ENCODE data around the gene SLAMF9.

DNA sequence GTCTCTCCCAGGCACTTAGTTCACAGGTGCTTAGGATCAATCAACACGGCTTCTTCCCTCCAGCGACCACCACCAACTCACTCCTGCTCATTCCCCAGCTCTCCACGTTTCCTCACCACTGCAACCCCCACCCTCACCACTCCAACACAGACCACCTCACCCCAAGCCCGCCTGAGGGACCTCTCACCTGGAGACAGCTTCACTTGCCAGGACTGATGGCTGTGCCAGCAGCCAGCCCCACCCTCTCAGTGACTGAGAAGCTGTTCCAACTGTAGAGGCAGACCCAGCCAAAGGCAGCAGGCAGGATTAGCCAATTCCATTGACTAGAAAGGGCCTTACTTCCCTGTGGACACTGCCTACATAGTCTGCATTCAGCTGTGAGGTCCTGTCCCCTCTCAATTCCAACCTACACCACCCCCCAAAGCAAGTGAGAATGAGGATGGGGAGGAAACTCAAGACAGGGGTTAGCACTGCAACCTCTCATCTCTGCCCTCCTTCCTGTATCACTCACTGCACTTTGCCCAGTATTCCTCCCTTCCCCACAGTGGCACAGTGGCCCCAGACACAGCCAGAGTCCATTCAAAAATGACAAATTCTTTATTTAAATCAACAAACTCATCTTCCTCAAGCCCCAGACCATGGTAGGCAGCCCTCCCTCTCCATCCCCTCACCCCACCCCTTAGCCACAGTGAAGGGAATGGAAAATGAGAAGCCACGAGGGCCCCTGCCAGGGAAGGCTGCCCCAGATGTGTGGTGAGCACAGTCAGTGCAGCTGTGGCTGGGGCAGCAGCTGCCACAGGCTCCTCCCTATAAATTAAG, 36.3 kb downstream of the SLAMF9 start:
- TF ChIP-seq, protein P1, sequence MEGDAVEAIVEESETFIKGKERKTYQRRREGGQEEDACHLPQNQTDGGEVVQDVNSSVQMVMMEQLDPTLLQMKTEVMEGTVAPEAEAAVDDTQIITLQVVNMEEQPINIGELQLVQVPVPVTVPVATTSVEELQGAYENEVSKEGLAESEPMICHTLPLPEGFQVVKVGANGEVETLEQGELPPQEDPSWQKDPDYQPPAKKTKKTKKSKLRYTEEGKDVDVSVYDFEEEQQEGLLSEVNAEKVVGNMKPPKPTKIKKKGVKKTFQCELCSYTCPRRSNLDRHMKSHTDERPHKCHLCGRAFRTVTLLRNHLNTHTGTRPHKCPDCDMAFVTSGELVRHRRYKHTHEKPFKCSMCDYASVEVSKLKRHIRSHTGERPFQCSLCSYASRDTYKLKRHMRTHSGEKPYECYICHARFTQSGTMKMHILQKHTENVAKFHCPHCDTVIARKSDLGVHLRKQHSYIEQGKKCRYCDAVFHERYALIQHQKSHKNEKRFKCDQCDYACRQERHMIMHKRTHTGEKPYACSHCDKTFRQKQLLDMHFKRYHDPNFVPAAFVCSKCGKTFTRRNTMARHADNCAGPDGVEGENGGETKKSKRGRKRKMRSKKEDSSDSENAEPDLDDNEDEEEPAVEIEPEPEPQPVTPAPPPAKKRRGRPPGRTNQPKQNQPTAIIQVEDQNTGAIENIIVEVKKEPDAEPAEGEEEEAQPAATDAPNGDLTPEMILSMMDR (IDR thresholded peaks at IDR 0.05; ENCODE audit: control extremely low read depth in 1 of 3, insufficient read depth in 1 of 3, low read depth in 1 of 3, low read length in 3 of 3): no peak
- TF ChIP-seq EZH2 (IDR thresholded peaks at IDR 0.05; ENCODE audit: low read depth, low read length, severe bottlenecking) (no peak), EP300 (IDR thresholded peaks at IDR 0.05; ENCODE audit: borderline replicate concordance in 1 of 2, low read depth in 2 of 2, low read length in 2 of 2) (no peak), TEAD4 (IDR thresholded peaks at IDR 0.05; ENCODE audit: low read depth, low read length) (no peak), SP4 (IDR thresholded peaks at IDR 0.05; ENCODE audit: low read length) (no peak), TAF1 (IDR thresholded peaks at IDR 0.05; ENCODE audit: low read depth, low read length) (no peak), KDM5A (IDR thresholded peaks at IDR 0.05; ENCODE audit: low read length) (no peak), CREB1 (IDR thresholded peaks at IDR 0.05) (no peak), YY1 (IDR thresholded peaks at IDR 0.05; ENCODE audit: low read depth, low read length) (no peak), NRF1 (IDR thresholded peaks at IDR 0.05; ENCODE audit: low read depth, low read length) (no peak), RFX5 (IDR thresholded peaks at IDR 0.05; ENCODE audit: borderline replicate concordance, low read depth, low read length) (no peak)

Measured in H1 (cell line).